Ovary (tissue), 3 donors: ENCODE measurements around the gene SMOC2.

ENCODE experiments used
- POLR2A ChIP-seq: fragments of 450-650 bp; IDR thresholded peaks from one replicate; pipeline ENCODE4 v1.6.1; 2017; ENCODE audit warnings: antibody characterized with exemption, mild to moderate bottlenecking, moderate library complexity
- TF ChIP-seq, protein P1 (sequence below), 3 donors: fragments of 450-650 bp in 2 of 3; fragments of 200-600 bp in 1 of 3; IDR thresholded peaks; one replicate each; pipeline versions ENCODE4 v1.5.1 to v1.8.0; 2016 to 2022; ENCODE audit warnings: antibody characterized with exemption in 3 of 3, mild to moderate bottlenecking in 1 of 3
- donor health status: DM: no; HTN: no; CAD: no.

GRCh38 chr6:168563656-168564055 is 122.7 kb downstream of the SMOC2 start:
- TF ChIP-seq POLR2A: no peak
- TF ChIP-seq, protein P1, sequence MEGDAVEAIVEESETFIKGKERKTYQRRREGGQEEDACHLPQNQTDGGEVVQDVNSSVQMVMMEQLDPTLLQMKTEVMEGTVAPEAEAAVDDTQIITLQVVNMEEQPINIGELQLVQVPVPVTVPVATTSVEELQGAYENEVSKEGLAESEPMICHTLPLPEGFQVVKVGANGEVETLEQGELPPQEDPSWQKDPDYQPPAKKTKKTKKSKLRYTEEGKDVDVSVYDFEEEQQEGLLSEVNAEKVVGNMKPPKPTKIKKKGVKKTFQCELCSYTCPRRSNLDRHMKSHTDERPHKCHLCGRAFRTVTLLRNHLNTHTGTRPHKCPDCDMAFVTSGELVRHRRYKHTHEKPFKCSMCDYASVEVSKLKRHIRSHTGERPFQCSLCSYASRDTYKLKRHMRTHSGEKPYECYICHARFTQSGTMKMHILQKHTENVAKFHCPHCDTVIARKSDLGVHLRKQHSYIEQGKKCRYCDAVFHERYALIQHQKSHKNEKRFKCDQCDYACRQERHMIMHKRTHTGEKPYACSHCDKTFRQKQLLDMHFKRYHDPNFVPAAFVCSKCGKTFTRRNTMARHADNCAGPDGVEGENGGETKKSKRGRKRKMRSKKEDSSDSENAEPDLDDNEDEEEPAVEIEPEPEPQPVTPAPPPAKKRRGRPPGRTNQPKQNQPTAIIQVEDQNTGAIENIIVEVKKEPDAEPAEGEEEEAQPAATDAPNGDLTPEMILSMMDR (IDR thresholded peaks at IDR 0.05): no peak
